T follicular helper cell (primary cell): Measurements from ENCODE around the gene COTL1.

Experiments
- DNase-seq: peaks from one replicate; pipeline ENCODE4 v3.0.0-alpha.2; 2020; ENCODE audit warnings: low read depth
- total RNA-seq, 2 experiments: gene quantifications; one replicate each; lab custom pipeline; 2026; lab: John Stamatoyannopoulos, UW

The COTL1 gene, protein sequence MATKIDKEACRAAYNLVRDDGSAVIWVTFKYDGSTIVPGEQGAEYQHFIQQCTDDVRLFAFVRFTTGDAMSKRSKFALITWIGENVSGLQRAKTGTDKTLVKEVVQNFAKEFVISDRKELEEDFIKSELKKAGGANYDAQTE
- total RNA-seq = 135 to 225 reads per million in 2 experiments

DNA sequence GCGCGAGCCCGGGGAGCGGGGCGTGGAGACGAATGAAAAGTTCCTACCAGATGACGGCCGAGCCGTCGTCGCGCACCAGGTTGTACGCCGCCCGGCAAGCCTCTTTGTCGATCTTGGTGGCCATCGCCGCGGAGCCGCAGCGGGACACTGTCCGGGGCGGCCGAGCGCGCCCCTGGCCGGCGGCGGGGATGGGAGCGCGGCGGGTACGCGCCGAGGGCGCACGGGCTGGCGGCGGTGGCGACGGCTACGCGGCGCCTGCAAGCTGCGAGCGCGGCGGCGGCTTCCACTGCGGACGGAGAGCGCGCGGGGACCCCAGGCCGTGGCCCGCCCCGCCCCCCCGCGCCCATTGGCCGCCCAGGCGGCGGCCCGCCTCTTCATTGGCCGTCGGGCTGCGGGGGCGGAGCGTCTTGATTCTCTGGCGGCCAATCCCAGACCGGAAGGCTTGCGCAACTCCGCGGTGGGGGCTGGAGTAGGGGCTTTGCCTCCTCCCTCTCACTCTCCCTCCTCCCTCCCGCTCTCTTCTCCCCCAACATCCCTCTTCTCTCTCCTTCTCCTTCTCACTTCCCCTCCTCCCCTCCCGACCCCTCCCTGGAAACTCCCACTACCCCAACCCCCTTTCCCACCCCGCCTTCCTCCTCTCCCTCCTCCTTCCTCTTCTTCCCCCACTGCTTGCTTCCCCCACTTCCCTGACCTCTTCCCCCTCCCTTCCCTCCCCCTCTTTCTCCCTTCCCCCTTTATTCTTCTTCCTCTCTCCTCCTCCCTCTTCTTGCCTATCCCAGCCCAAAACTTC lies at the start of gene COTL1:
Gene COTL1, minus strand, starts transcription at position 288 of the 790 bp plus-strand sequence. Its CDS starts 164 bp downstream, at position 124.
- peak; percentile 92 for DNase-seq

DNA sequence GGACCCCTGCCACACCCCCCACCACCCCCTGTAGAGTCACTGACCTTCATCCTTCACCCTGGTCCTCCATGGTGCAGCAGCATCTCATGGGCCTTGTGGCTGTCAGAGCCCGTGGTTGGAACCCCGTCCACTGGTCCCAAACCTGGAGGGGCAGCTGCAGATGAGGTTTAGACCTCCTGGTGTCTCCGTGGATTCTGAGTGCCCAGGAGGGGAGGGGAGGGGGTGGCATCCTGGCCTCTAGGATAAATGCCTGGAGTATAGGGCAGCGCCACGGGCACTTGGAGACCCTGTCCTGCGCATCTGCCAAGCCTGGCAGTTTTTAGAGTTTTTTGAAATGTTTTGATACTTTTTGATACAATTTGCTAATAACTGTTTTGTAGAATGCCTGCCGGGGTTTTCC lies 48.0 kb upstream of the COTL1 start:
- DNase-seq = no peak

DNA sequence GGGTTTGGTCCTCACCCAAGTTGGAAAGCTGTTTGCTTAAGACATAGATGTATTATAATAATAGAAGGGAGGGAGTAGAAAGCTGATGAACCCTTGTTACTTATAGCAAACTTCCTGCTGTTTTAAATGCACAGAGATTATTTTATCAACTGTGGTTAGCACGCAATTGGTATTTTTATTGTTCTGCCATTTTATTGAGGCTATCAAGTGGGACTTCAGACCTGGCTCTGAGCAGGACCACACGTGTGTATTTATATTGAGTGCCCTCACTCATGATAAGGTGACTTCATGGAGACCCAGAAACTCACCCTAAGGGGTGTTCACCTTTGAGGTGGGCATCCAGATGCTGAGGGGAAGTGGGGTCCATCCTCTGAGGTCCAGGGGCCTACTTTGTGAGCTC lies 47.5 kb upstream of the COTL1 start:
- DNase-seq = no peak

DNA sequence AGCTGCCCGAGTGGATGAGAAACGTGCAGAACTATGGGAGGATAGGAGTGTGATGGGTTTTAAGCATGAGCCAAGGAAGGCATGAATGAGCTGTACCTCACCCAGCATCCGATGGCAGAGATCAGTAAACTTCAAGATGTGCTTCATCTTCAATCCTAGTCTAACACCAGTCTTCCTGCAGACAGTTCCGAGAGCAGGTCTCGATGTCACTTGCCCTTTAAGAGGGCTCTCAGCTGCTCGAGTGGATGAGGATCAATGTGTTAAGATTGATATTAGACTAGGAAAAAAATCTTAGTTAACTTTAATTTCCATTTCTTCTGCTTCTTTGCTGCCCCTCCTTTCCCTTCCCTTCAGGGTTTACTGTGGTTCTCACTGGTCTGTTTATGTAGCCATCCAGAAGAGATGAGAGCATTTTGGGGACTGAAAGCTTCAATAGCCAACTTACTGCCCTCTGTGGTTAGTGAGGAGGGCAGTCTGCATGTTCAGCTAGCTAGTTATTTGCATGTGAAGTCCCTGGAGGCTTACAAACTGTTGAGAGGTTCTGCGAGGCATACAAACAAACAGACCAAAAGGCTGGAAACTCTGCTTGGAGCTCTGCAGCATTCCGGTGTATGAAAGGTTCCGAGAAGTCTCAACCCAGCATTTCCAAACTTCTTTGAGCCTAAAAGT lies 45.7 kb upstream of the COTL1 start:
- DNase-seq = no peak

DNA sequence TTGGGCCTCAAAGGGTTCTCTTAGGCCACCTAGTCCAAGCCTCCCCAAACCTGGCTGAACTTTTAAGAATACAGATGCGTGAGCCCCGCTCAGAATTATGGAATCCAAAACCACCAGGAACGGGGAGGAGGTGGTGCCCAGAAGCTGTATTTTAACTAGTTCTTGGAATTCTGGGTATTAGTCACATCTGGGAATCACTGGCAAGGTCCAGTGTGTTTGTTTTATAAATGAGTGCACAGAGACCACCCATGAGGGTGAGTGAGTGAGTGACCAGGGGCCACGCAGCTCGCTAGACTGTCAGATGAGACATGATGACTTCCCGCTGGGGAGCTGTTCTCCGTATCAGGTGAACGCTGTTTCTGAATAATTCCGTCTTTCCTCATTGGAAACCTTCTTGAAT lies 44.6 kb upstream of the COTL1 start:
- no peak for DNase-seq

DNA sequence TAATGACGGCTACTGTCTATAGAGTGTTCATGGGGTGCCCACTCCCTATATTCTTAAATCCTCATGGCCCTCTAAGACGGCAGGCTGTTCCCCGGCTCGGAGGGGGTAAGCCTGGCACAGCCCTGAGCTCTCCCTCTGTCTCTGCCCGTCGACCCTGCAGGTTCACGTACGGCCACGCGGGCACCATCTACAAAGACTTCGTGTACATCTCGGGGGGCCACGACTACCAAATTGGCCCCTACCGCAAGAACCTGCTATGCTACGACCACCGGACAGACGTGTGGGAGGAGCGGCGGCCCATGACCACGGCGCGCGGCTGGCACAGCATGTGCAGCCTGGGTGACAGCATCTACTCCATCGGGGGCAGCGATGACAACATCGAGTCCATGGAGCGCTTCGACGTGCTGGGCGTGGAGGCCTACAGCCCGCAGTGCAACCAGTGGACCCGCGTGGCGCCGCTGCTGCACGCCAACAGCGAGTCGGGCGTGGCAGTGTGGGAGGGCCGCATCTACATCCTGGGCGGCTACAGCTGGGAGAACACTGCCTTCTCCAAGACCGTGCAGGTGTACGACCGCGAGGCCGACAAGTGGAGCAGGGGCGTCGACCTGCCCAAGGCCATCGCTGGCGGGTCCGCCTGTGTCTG lies 43.7 kb upstream of the COTL1 start:
- no peak for DNase-seq

DNA sequence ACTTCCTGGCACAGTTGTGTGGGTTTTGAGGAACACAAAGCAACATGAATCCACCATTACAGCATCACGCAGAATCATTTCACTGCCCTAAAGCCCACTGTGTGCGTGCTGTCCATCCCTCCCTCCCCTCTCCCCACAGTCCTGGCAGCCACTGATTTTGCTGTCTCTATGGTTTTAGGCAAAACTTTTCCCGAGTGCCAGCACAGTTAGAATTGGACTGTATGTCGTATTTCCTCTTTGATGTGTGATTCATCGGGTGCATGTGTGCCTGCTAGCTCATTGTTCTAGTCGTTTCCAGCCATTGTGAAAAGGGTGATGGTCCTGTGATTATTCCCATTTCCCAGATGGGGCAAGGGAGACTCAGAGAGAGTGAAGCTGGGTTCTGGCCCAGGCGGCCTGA lies 43.1 kb upstream of the COTL1 start:
- no peak for DNase-seq

DNA sequence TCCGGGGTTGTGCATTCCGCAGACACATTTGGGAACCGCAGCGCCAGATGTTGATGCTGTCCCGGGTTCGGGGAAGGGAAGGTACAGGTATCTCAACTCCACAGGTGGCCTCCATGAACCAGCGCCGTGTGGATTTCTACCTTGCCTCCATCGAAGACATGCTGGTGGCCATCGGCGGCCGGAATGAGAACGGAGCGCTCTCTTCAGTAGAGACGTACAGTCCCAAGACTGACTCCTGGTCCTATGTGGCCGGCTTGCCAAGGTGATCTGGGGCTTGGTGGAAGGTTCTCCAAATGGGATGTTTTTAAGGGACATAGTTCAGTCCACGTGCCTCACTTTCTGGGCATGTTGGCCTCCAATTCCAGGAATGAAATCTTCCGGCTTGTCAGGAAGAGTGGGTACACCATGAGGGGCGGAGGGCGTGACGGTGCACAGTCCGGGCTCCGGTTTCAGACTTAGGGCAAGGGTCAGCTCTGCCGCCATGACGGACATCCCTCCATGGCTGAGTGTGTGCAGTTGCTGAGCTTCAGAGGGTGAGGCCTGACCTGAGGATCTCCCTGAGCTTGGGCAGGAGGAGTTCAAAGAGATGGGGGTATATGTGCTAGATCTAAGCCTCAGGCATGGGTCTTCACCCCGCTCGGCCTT lies 41.9 kb upstream of the COTL1 start:
- no peak for DNase-seq

DNA sequence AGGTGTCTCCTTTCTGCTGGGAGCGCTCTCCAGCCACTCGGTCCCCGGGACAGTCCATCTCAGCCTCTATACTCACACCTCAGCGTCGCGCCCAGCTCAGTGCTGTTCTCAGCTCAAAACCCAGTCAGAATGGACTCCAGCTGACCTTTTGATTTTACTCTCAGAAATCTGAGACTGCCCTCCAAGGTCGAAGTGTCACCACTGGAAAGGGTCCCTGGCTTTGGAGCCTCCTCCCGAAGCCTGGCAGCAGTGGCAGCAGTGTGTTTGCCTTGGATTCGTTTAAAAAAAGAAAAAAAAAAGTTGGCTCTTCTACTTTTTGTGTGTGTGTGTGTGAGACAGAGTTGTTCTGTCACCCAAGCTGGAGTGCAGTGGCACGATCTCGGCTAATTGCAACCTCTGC lies 40.8 kb upstream of the COTL1 start:
- DNase-seq = no peak

DNA sequence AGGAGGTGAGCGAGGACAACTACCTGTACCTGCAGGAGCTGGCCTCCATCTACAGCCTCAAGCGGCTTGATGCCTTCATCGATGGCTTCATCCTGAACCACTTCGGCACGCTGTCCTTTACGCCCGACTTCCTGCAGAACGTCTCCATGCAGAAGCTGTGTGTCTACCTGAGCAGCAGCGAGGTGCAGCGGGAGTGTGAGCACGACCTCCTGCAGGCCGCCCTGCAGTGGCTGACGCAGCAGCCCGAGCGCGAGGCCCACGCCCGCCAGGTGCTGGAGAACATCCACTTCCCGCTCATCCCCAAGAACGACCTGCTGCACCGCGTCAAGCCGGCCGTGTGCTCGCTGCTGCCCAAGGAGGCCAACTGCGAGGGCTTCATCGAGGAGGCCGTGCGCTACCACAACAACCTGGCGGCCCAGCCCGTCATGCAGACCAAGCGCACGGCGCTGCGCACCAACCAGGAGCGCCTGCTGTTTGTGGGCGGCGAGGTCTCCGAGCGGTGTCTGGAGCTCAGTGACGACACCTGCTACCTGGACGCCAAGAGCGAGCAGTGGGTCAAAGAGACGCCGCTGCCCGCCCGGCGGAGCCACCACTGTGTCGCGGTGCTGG lies 39.5 kb upstream of the COTL1 start:
- DNase-seq = no peak

DNA sequence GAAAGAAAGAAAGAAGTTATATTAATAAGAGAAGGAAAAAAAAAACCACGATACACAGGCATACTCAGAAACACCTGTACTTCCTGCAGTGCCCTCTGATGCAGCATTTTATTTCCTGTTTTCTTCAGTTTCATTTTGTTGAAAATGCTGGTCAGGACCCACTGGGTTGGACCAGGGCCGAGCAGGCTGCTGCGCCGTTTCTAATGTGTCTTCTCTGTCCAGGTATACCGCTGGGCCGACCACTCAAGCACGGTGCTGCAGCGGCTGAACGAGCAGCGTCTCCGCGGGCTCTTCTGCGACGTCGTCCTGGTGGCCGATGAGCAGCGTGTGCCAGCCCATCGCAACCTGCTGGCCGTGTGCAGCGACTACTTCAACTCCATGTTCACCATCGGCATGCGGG lies 38.8 kb upstream of the COTL1 start:
- no peak for DNase-seq

DNA sequence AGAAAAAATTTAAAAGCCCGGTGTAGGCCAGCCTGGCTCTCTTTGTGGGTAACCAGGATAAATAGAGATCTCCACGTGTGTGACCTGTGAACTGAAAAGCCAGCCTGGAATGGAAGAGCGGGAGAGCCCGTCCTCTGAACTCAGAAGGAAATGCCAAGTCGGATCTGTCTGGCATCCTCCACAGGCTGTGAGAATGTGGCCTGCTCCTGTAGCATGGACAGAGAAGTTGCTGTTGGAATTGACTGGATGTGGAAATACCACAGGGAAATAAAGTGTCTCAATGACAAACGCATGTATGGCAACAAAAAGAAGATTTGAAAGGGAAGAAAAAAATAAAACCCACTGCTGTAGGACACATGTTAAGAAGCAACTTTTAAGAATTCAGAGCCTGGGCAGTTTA lies 37.1 kb upstream of the COTL1 start:
- no peak for DNase-seq

DNA sequence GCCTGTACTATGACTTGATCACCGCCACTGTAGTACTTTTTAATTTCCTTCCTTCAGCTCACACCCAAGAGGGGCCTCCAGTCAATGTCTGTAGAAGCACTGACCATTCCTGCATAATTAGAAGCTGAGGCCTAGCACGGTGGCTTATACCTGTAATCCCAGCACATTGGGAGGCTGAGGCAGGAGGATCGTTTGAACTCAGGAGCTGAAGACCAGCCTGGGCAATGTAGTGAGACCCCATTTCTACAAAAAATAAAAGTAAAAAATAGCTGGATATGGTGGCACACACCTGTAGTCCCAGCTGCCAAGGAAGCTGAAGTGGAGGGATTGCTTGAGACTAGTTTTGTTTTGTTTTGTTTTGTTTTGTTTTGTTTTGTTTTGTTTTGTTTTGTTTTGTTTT lies 36.4 kb upstream of the COTL1 start:
- DNase-seq = no peak

DNA sequence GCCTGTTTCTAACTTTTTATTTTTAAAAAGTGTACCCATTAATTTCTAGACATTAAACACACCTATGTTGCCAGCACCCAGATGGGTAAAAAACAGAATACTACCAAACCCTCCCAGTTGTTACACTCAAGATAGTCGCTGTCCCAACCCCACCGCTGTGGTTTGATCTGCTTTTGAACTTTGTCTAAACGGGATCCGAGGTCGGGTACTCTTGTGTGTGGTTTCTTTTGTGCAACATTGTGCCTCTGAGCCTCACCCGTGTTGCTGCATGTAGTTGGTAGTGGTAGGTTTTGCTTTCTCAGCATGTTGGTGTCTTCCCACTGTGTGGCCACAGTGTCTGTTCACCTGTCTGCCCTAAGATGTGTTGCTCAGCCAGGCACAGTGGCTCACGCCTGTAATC lies 34.7 kb upstream of the COTL1 start:
- DNase-seq = peak; percentile 40

DNA sequence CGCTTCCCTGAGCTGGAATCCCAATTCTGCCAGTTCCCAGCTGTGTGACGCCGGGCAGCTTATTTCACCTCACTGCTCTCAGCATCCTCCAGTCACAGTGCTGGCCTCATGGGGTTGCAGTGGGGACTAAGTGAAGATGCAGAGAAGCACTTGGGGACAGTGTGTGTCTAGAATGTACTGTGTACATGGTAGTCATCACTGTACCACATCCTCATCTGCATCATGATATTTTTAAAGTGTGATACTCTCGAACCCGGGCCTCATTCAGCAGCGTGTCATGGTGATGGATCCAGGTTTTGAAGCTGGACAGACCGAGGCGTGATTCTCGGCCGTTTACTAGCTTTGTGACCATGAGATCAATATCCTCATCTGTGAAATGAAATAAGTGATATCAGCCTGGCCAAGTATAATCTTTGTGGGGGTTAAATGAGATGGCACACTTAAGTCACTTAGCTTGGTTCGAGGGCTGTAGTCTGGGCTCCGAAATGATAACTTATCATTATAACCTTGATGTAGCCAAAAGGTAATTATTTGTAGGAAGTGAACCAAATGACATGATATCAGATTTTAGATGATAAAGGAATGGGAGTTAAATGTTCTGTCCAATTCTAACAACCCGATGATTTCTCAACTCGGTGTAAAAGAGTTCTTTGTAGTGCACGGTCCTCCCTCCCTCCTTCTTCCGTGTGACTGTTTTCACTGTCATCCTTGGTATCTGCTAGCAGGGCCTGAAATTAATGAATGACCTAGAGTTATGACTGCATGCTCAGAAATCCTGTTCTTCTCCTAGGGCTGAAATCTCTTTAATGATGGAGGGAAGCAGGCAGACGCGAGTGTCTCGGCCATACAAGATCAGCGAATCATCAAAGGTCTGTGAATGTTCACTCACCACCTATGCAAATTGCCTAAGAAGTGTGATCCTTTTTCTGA lies 32.4 kb upstream of the COTL1 start:
- no peak for DNase-seq

DNA sequence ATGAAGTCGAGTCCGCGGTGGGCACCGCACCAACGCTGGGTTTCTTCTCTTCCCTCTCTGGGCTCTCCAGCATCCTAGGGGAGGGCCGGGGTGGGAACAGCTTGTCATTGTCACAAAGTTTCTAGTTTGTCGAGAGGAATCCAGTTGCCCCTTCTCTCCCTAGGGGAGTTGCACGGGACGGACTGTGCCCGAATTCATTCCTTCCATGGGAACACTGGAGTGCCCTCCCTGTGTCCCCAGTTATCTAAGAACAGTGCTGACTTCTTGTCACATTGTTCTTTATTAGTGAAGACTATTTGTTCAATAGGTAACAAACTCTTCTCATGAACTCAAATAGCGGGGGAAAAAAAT lies 31.6 kb upstream of the COTL1 start:
- no peak for DNase-seq

DNA sequence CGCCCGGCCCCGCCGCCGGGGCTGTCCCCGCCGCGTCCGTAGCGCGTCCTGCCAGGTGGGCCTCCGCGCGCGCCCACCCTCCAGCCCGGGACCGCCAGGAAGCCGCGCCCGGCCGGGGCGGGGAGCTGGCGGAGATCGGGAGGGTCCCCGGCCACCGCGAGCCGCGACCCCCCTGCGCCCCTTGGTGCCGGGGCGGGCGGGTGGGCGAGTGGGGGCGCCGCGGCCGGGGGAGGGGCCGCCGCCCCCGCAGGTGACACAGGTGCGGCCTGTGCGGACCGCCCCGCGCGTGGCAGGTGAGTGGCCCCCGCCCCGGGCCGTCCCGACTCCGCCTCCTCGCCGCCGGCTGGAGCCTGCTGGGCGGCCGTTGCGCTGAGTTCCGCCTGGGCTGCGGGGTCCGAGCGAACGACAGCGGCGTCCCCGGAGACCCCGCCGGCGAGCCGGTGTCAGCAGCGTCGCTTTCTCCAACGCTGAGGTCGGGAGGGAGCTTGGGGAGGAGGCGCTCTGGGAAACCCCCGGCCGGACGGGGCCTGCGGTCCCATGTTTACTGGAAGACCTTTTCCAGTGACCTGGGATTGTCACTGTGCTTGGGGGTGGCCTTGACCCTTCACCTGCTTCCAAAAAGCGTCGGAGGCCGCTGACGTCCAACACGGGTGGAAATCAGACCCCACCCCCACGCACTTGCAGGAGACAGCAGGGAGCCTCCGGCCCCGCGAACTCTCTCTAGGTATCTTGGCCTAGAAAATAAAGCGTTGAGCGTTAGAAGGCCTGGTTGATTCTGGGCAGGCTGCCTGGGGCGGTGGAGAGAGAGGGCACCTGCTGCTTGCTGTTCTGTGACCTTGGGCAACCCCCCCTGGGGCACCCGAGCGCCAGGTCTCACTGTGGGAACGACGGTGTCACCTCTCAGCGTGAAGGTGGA lies 31.0 kb upstream of the COTL1 start:
- DNase-seq = peak; percentile 18

DNA sequence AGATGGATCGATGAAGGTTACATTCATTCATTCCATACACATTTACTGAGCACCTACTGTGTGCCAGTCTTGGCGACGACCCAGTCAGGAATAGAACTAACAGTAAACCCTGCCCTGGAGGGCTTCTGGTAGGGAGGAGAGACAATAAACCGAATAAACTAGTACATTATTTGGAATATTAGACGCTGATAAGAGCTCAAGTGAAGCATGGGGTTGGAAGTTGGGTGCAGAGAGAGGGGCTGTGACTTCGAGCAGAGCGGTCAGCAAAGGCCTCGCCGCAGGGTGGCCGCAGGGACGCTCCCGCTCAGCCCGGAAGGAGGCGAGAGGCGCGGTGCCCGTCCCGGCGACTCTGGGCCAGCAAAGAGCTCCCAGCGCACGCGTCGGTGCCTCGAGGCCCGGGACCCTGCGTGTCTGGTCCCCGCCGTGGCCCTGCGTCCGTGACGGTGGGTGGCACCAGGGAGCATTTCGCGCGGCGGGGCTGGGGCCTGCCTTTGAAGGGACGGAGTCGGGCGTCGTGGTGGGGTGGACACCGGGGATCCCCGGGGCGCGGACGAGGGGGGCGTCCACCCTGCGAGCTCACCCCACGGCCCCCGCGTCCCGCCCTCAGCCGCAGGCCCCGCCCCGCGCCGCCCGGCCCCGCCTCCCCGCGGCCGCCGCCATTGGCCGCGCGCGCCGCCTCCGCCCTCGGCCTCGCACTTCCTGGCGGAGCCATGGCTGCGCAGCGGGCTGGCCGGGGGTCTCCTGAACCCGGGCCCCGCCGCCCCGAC lies 30.1 kb upstream of the COTL1 start, which contains the start of gene KLHL36:
Gene KLHL36, plus strand, starts transcription at position 684 of the 767 bp plus-strand sequence. CDS start 2,357 bp downstream, outside the sequence.
- peak; percentile 64 for DNase-seq

DNA sequence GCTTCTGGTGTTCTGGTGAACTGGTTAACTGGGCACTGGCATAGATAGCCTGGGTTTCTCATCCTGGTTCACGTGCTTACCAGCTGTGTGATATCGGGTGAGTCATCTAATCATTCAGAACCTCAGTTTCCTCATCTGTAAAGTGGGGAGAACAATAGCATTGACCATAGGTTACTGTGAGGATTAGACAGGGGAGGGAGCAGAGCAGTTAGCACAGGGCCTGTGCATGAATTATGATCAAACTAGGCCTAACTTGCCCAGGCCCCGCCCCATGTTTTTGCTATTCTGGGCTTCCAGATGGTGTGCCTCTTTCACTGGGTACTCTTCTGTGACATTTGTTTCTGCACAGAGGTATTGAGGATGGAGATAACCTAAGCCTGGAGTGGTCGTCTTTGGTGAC lies 25.8 kb upstream of the COTL1 start:
- DNase-seq = no peak
